NCI-H1436 (cell line): ENCODE results near the gene PGLYRP4.
"Not testable (repeated sequence)": the region's sequence is repeated elsewhere in the genome, so short reads cannot be mapped to it uniquely, and the experiment has no call there.

ENCODE experiments used
- DNase-seq: peaks from one replicate; lab custom pipeline; 2025; lab: John Stamatoyannopoulos, UW

Gene PGLYRP4

DNA sequence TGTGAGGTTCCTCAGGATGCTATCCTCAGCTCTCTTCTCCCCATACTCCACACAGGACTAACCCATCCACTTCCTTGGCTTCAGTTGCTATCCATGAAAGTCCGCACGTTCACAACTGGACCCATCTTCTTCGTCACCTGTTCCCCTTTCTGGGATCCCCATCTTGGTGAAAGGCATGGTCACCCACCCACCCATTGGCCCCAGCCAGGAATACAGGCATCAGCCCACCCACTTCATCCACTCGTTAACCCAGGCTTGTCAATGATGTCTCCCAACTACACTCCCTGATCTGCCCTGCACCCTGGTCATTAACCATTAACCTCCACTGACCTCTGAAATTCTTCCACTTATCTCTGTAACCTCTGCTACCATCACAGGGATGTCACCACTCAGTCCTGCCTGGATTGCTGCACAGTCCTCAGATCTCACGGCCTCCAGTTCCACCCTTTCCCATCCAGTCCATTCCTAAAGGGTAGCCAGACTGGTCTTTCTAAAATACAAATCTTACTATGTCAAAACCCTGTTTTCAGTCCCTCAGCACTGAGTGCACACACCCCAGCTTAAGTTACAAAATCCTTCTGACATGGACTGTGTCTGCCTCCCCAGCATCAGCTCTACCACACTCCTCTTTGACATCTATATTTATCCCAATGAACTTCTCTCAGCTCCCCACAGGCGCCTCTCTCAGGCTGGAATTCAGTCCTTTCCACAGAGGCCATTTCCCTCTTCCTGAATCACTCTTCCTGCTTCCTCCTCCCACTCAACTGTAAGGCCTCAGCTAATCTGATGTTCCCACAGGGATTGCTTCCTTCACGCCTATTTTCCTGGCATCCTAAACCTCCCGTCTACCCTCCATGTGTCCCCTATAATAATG, 10.4 kb downstream of the PGLYRP4 start:
- DNase-seq = no peak

GRCh38 chr1:153336650-153337049, 12.0 kb downstream of the PGLYRP4 start:
- DNase-seq = no peak

- DNase-seq = no peak
These were observed 14.7 kb downstream of the PGLYRP4 start for GRCh38 chr1:153333902-153334301.

DNA sequence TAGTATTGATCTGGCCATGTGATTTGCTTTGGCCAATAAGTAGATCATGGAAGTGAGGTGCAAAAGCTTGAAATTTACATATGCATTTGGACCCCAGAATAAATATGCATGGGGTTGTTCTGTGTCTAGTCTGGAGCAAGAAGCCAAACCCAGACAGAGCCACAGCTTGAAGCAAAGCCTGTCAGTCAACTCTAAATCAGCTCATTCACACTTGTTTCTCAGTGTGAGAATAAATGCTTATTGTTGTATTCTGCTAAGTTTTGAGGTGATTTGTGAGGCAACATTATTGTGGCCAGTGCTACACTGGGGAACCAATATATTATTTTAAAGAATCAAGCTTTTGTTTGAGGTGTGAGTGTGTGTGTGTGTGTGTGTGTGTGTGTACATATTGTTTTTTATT, 23.7 kb downstream of the PGLYRP4 start:
- no peak for DNase-seq

DNA sequence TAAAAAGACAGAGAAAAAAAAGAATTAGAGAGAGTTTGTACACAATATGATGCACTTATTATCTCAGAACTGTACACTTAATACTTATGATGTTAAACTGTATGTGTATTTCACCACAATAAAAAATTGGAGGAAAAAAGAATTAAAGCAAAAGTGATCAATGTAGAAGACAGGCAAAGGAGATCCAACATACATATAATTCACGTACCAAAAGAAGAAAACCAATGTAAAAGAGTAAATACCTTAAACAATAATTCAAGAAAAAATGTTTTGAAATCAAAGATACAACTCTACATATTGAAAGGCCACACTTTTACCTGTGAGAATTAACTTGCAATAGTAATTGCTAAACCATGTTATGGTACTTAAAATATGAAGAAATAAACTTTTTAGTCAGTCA, 26.1 kb downstream of the PGLYRP4 start:
- DNase-seq = no peak

DNA sequence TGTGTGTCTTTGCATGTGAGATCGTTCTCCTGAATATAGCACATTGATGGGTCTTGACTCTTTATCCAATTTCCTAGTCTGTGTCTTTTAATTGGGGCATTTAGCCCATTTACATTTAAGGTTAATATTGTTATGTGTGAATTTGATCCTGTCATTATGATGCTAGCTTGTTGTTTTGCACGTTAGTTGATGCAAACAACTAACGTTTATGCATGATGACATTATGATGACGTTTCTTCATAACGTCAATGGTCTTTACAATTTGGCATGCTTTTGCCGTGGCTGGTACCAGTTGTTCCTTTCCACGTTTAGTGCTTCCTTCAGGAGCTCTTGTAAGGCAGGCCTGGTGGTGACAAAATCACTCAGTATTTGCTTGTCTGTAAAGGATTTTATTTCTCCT, 30.5 kb downstream of the PGLYRP4 start:
- not testable (repeated sequence) for DNase-seq

DNA sequence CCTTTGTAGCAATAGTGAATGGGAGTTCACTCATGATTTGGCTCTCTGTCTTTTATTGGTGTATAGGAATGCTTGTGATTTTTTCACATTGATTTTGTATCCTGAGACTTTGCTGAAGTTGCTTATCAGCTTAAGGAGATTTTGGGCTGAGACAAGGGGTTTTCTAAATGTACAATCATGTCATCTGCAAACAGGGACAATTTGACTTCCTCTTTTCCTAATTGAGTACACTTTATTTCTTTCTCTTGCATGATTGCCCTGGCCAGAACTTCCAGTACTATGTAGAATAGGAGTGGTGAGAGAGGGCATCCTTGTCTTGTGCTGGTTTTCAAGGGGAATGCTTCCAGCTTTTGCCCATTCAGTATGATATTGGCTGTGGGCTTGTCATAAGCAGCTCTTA, 32.6 kb downstream of the PGLYRP4 start:
- DNase-seq = not testable (repeated sequence)

GRCh38 chr1:153314388-153314787, 34.3 kb downstream of the PGLYRP4 start:
- not testable (repeated sequence) for DNase-seq

DNA sequence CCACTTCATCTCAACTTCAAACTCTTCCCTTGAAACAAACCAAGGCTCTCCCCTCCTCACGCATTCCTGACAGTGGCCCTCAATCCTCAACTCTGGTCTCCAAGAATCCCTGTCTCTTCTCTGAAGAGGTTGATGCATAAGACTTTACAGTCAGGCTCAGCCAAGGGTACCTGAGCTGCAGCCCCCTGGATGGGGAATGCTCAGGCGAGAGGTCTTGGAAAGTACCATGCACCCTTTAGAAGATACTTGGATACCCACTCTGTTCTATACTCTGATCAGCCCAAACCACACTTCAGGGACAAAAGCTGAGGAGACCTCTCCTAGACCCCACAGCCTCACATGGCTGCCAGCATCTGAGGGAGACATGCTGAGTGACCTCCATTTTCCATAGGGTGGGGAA, 35.4 kb downstream of the PGLYRP4 start:
- DNase-seq = no peak

- no peak for DNase-seq
These were observed 36.0 kb downstream of the PGLYRP4 start, which contains the start of gene PGLYRP3 for GRCh38 chr1:153312570-153313186. Gene PGLYRP3, minus strand, starts transcription at chr1:153312952. Its CDS starts 2,287 bp downstream, at chr1:153310665.

- no peak for DNase-seq
These were observed 38.1 kb downstream of the PGLYRP4 start for GRCh38 chr1:153310526-153310925.

GRCh38 chr1:153309441-153309840, 39.2 kb downstream of the PGLYRP4 start:
- no peak for DNase-seq

DNA sequence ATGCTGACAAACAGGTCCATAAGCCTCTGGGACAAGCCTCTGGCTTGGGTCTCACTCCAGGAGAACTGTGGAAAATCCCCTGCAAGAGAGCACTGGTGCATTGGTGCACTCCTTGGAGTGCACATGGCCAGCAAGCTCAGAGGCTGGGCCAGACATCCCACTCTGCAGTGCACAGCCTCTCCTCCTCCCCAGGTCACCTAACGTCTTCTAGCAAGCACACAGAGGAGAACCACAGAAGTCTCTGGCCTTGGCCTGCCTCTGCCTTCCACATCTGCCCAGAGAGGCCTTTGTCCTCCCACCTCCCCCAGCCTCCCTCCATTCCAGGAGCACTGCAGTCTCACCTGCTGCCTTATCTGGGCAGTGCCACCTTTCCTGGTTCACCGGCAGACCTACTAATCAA, 40.1 kb downstream of the PGLYRP4 start:
- DNase-seq = no peak

GRCh38 chr1:153307221-153307600, 41.4 kb downstream of the PGLYRP4 start:
- no peak for DNase-seq

- no peak for DNase-seq
These were observed 42.1 kb downstream of the PGLYRP4 start for GRCh38 chr1:153306303-153307220.

GRCh38 chr1:153305682-153306081, 43.0 kb downstream of the PGLYRP4 start:
- DNase-seq = no peak

DNA sequence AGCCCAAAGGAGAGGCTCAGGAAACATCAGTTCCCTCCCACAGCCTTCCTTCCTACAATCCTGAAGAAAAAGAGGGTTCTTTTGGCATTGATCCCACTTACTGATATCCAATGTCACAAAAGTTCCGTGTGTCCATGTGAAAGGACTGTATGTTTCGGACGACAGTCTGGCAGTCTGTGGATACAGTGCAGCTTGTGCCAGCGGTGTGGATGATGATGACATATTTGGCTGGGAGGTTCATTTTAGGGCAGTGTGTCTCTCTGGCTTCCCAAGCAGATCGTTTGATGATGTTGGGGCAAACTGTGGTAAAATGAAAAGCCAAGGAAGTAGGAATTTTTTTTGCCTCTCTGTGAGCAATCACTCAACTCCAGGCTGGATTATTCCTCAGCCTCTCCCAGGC, 46.3 kb downstream of the PGLYRP4 start:
- no peak for DNase-seq

DNA sequence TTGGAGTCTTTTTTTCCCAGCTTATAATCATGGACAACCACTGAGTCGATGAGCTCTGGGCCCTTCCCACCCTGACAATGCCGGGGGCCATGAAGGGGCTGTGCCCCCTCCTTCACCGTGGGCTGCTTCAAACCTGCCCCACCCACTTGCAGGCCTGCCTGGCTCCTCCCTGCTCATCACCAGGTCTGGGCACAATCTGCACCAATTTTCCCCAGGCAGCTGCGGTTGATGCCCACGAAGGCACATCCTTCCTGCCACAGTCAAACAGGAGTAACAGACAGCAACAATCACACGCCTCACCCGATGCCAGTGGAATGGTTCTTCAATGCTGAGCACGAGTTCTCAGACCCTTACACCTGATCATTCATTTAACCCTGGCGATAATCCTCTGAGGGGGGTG, 54.8 kb downstream of the PGLYRP4 start:
- no peak for DNase-seq

DNA sequence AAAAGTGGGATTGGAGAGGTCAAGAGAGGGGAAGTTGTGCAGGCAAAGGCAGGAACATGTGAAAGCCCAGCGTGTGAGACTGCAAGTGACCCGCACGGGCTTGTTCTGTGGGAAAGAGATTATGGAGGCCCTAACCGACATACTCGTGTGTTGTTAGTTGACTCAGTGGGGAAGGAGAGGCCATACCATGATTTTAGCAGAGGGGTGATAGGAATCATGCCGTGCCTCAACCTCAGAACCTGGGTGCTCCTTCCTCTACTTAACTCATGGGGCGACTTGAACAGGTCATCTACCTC, 55.2 kb downstream of the PGLYRP4 start:
- no peak for DNase-seq

- no peak for DNase-seq
These were observed 55.7 kb downstream of the PGLYRP4 start for GRCh38 chr1:153292740-153293479.

DNA sequence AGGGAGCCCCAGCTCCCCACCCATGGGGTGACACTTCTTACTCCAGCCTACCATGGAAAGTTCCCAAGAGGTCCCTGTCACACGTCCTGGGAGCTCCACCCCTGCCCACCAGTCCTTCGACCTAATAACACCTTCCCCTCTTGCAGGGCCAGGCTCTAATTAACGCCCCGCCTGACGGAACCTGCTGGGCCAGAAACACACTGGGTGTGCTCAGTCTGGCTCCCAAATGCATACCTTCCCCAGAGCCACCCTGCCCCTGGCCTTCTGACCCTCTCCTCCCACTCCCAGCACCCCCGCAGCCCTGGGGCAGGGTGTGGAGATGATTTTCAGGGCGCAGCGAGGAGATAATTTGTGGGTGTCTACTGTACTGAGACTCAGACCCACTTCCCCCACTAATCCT, 56.5 kb downstream of the PGLYRP4 start:
- no peak for DNase-seq

DNA sequence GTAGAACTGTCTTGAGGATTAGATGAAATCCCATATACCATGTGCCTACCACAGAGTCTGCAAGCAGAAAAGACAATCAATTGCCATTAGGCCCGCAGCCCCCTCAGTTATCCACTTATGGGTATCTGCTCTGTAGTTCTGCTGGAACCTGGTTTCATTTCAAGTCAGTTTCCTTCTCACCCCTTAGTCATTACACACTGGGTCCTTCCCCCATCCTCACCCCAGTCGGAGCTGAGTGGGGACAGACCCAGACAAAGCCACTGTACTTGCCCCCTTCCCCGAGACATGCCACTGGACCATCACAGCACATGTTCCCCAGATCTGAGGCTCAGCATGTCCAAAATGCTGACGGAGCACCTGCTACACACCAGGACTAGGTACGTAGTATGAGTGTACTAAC, 57.1 kb downstream of the PGLYRP4 start:
- DNase-seq = no peak
